Measurements from ENCODE around the gene PIGC. TPM values are rescaled to one million over a fixed set of nuclear protein-coding genes. Genes with fewer than 3 reads are reported as not detected.

The PIGC gene
- total and polyA plus RNA-seq, 2 donors (not counting 3 experiments of a cell fraction or from before 2014, with no cell fraction given): 16.1 to 25.8 TPM

GRCh38 chr1:172425339-172425738 lies 18.5 kb downstream of the PIGC start:
- CTCF ChIA-PET: interaction anchor here (1.1 to 1.6 kb wide), 2 partner anchors 9 to 26 kb away, joined by 3 to 4 read pairs; no protein-coding TSS in a partner anchor
- intact Hi-C loops (cut with micrococcal nuclease): loop anchor here (5.0 kb wide), 1 partner anchor 383 kb away; no protein-coding TSS in a partner anchor

More at GRCh38 chr1:172425339-172425738, 18.5 kb downstream of the PIGC start:
- Histone ChIP-seq H3K4me1 (ENCODE audit: control insufficient read depth, extremely low read depth, insufficient read depth, low read length) (no peaks in the 10 kb centered on the region), H3K27ac (ENCODE audit: insufficient read depth, low read depth, low read length) (no peak overlapping the region), H3K27me3 (ENCODE audit: control insufficient read depth in 2 of 2, insufficient read depth in 2 of 2, low read length in 2 of 2) (no peaks in the 10 kb centered on the region), H3K4me3 (replicated peaks in 1 of 3; ENCODE audit: insufficient read depth in 1 of 3, low read depth in 1 of 3, low read length in 3 of 3) (no peak overlapping the region), H3K9me3 (replicated peaks; ENCODE audit: control insufficient read depth, insufficient read depth, low read length) (no peaks in the 10 kb centered on the region), H3K9ac (replicated peaks; ENCODE audit: extremely low read depth, insufficient read depth, low read length) (no peak overlapping the region), H4K20me1 (replicated peaks; ENCODE audit: control insufficient read depth, extremely low read depth, insufficient read depth, low read length) (no peaks in the 10 kb centered on the region), H3K36me3 (ENCODE audit: control insufficient read depth in 2 of 2, extremely low read depth in 1 of 2, insufficient read depth in 2 of 2, low read length in 2 of 2) (no peaks in the 10 kb centered on the region), H2AFZ (ENCODE audit: low read depth, low read length) (no peak overlapping the region), H3K79me2 (ENCODE audit: control insufficient read depth, insufficient read depth, low read length) (no peaks in the 10 kb centered on the region), H3K4me2 (ENCODE audit: insufficient read depth, low read length) (no peak overlapping the region), H3K9me1 (replicated peaks; ENCODE audit: control insufficient read depth, extremely low read depth, insufficient read depth, low read length) (no peaks in the 10 kb centered on the region)
- no TSS peak for BruUV-seq (replicated peaks)
- dilution Hi-C loops (cut with MboI; ENCODE audit: extremely low pct_ligation_motif_present, low sequenced_read_pairs): no loop called here
- TF ChIP-seq GATA2 (IDR thresholded peaks at IDR 0.05; ENCODE audit: insufficient read depth, insufficient read length, low read depth, low read length) (no peak), POLR2A (IDR thresholded peaks at IDR 0.05; ENCODE audit: low read depth, low read length) (no peak), MYC (IDR thresholded peaks at IDR 0.05; ENCODE audit: low read depth, low read length) (no peak), FOS (IDR thresholded peaks at IDR 0.05; ENCODE audit: borderline replicate concordance, insufficient read depth, low read length) (no peak), JUN (IDR thresholded peaks at IDR 0.05; ENCODE audit: borderline replicate concordance, insufficient read depth, insufficient read length, low read depth) (no peak), MAX (IDR thresholded peaks at IDR 0.05; ENCODE audit: insufficient read depth, insufficient read length) (no peak), EZH2 (IDR thresholded peaks at IDR 0.05; ENCODE audit: borderline replicate concordance, low read depth, low read length, severe bottlenecking) (no peak), POLR2AphosphoS5 (IDR thresholded peaks at IDR 0.05; ENCODE audit: insufficient read depth, low read depth, low read length) (no peak)
- TF ChIP-seq, protein P1, sequence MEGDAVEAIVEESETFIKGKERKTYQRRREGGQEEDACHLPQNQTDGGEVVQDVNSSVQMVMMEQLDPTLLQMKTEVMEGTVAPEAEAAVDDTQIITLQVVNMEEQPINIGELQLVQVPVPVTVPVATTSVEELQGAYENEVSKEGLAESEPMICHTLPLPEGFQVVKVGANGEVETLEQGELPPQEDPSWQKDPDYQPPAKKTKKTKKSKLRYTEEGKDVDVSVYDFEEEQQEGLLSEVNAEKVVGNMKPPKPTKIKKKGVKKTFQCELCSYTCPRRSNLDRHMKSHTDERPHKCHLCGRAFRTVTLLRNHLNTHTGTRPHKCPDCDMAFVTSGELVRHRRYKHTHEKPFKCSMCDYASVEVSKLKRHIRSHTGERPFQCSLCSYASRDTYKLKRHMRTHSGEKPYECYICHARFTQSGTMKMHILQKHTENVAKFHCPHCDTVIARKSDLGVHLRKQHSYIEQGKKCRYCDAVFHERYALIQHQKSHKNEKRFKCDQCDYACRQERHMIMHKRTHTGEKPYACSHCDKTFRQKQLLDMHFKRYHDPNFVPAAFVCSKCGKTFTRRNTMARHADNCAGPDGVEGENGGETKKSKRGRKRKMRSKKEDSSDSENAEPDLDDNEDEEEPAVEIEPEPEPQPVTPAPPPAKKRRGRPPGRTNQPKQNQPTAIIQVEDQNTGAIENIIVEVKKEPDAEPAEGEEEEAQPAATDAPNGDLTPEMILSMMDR (IDR thresholded peaks at IDR 0.05; ENCODE audit: extremely low read depth in 1 of 2, insufficient read depth in 1 of 2, low read depth in 1 of 2, low read length in 2 of 2): no peak
- FAIRE-seq: no peak
- DNase-seq (ENCODE audit: low read depth, low spot score): no peak
- POLR2A ChIA-PET: no interaction called here
